Gastrocnemius medialis (tissue), 4 donors: Measurements from ENCODE around the gene SSBP3.

Experiments used
- CTCF ChIP-seq, 5 experiments: fragments of 450-650 bp in 3 of 5; fragments of 200-600 bp in 2 of 5; sonication (generic) in 2 of 5; IDR thresholded peaks in 4 of 5; conservative IDR thresholded peaks in 1 of 5; 1 replicate in 4 of 5; 2 replicates in 1 of 5; pipeline ENCODE4 v1.5.1; 2016 to 2019; ENCODE audit warnings: antibody characterized with exemption in 5 of 5, mild to moderate bottlenecking in 3 of 5, moderate library complexity in 3 of 5
- POLR2A ChIP-seq, 2 donors: fragments of 450-650 bp; IDR thresholded peaks; one replicate each; pipeline ENCODE4 v1.6.1; 2017; ENCODE audit warnings: antibody characterized with exemption in 2 of 2, mild to moderate bottlenecking in 2 of 2, moderate library complexity in 2 of 2

GRCh38 chr1:54225986-54226559, 180.1 kb downstream of the SSBP3 start:
- TF ChIP-seq POLR2A (IDR thresholded peaks at IDR 0.05) (no peak), CTCF (IDR thresholded peaks at IDR 0.05 in 4 of 5, conservative IDR thresholded peaks at IDR 0.05 in 1 of 5) (no peak)
